ENCODE results near the gene OSBPL6. TPM values are rescaled to one million over a fixed set of nuclear protein-coding genes. Genes with fewer than 3 reads are reported as not detected.

OSBPL6 gene
- total and polyA plus RNA-seq, 9 of the 15 experiments (the other 6 are each of a cell fraction or from before 2014, with no cell fraction given): 3.4 to 12.7 (median 9.3) TPM

DNA sequence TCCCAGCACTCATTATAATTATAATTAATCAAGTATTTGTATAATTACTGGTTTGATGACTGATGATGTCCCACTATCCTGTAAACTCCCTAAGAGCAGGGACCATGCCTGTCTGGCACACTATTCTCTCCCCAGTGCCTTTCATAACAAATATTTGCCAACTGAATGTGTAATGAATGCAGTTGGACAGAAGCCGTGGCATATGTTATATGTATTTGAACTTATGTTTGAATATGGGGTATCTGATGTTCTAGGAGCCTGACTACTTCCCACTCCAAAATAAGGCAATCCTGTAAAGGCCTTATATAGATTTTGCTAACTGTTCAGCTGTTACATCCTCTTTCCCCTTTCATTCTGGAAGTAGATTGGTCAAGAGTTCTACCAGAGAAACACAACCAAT lies 19.7 kb downstream of the OSBPL6 start:
- Histone ChIP-seq H3K4me1 (replicated peaks in 1 of 2; ENCODE audit: control insufficient read depth in 2 of 2, insufficient read depth in 2 of 2, low read length in 2 of 2) (peaks cover 3% of the 10 kb centered on the region in 2 experiments; a peak in 1 of 5 replicates), H2AFZ (ENCODE audit: low read depth, low read length) (no peak overlapping the region), H3K36me3 (ENCODE audit: control insufficient read depth, insufficient read depth, low read length) (no peaks in the 10 kb centered on the region), H3K79me2 (ENCODE audit: control insufficient read depth, insufficient read depth, low read length) (no peaks in the 10 kb centered on the region), H3K9me1 (ENCODE audit: control insufficient read depth, insufficient read depth, low read length) (no peaks in the 10 kb centered on the region), H3K4me3 (no peak overlapping the region), H3K9ac (ENCODE audit: insufficient read depth in 1 of 2, low read depth in 2 of 2, low read length in 2 of 2) (no peak overlapping the region), H3K4me2 (ENCODE audit: insufficient read depth, low read length) (no peak overlapping the region), H3K27ac (ENCODE audit: extremely low read depth, low read depth, low read length) (no peak overlapping the region), H4K20me1 (replicated peaks; ENCODE audit: control insufficient read depth, insufficient read depth, low read length) (no peaks in the 10 kb centered on the region), H3K27me3 (ENCODE audit: control insufficient read depth in 2 of 2, insufficient read depth in 2 of 2, low read length in 2 of 2) (no peaks in the 10 kb centered on the region), H3K9me3 (replicated peaks; ENCODE audit: control insufficient read depth, insufficient read depth, low read depth, low read length) (no peaks in the 10 kb centered on the region)
- intact Hi-C loops (cut with micrococcal nuclease): no loop called here
- POLR2A ChIA-PET: no interaction called here
- in situ Hi-C loops (cut with MboI): no loop called here
- WGBS (ENCODE audit: insufficient coverage, low coverage, missing lambda C conversion rate): 38% methylated on average over 1 of the region's 1 CpG
- no peak for FAIRE-seq
- BruUV-seq (replicated peaks): no TSS peak
- CTCF ChIA-PET (ENCODE audit: low intra/inter-chr PET ratio): no interaction called here
- no peak for ATAC-seq
- DNase-seq (ENCODE audit: extremely low read depth in 1 of 4, low spot score in 3 of 4): no peak
- TF ChIP-seq IRF1 (CRISPR knock-in tag; IDR thresholded peaks at IDR 0.05; ENCODE audit: borderline replicate concordance) (no peak), MXD1 (CRISPR knock-in tag; IDR thresholded peaks at IDR 0.05; ENCODE audit: borderline replicate concordance, poor library complexity, severe bottlenecking) (no peak), PHF21A (IDR thresholded peaks at IDR 0.05; ENCODE audit: borderline replicate concordance, low read depth) (no peak), RBFOX2 (IDR thresholded peaks at IDR 0.05; ENCODE audit: low read depth, low read length) (no peak), HES1 (IDR thresholded peaks at IDR 0.05; ENCODE audit: low read depth) (no peak), ZBED1 (IDR thresholded peaks at IDR 0.05) (no peak), SNIP1 (IDR thresholded peaks at IDR 0.05; ENCODE audit: low read depth) (no peak), EP400 (IDR thresholded peaks at IDR 0.05) (no peak)
- TF ChIP-seq, protein P1, sequence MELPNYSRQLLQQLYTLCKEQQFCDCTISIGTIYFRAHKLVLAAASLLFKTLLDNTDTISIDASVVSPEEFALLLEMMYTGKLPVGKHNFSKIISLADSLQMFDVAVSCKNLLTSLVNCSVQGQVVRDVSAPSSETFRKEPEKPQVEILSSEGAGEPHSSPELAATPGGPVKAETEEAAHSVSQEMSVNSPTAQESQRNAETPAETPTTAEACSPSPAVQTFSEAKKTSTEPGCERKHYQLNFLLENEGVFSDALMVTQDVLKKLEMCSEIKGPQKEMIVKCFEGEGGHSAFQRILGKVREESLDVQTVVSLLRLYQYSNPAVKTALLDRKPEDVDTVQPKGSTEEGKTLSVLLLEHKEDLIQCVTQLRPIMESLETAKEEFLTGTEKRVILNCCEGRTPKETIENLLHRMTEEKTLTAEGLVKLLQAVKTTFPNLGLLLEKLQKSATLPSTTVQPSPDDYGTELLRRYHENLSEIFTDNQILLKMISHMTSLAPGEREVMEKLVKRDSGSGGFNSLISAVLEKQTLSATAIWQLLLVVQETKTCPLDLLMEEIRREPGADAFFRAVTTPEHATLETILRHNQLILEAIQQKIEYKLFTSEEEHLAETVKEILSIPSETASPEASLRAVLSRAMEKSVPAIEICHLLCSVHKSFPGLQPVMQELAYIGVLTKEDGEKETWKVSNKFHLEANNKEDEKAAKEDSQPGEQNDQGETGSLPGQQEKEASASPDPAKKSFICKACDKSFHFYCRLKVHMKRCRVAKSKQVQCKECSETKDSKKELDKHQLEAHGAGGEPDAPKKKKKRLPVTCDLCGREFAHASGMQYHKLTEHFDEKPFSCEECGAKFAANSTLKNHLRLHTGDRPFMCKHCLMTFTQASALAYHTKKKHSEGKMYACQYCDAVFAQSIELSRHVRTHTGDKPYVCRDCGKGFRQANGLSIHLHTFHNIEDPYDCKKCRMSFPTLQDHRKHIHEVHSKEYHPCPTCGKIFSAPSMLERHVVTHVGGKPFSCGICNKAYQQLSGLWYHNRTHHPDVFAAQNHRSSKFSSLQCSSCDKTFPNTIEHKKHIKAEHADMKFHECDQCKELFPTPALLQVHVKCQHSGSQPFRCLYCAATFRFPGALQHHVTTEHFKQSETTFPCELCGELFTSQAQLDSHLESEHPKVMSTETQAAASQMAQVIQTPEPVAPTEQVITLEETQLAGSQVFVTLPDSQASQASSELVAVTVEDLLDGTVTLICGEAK (IDR thresholded peaks at IDR 0.05): no peak
- TF ChIP-seq, protein P1 (CRISPR knock-in tag; IDR thresholded peaks at IDR 0.05): no peak
- TF ChIP-seq, protein P2, sequence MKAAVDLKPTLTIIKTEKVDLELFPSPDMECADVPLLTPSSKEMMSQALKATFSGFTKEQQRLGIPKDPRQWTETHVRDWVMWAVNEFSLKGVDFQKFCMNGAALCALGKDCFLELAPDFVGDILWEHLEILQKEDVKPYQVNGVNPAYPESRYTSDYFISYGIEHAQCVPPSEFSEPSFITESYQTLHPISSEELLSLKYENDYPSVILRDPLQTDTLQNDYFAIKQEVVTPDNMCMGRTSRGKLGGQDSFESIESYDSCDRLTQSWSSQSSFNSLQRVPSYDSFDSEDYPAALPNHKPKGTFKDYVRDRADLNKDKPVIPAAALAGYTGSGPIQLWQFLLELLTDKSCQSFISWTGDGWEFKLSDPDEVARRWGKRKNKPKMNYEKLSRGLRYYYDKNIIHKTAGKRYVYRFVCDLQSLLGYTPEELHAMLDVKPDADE (conservative IDR thresholded peaks at IDR 0.05; ENCODE audit: control insufficient read depth, low read depth, low read length): no peak
